ENCODE data around the gene MS4A14. TPM values are rescaled to one million over a fixed set of nuclear protein-coding genes. Genes with fewer than 3 reads are reported as not detected.

Gene MS4A14
- total and polyA plus RNA-seq, 2 of the 4 experiments (the other 2 are of a cell fraction): not detected

GRCh38 chr11:60371854-60372253, 24.4 kb upstream of the MS4A14 start:
- BruUV-seq (replicated peaks): no TSS peak
- dilution Hi-C loops (cut with HindIII; ENCODE audit: low sequenced_read_pairs, unreplicated experiment): no loop called here
- Histone ChIP-seq H3K79me1 (ENCODE audit: low read depth in 1 of 2, low read length in 2 of 2) (no peaks in the 10 kb centered on the region), H3K36me3 (ENCODE audit: control insufficient read depth, insufficient read depth, low read length) (no peaks in the 10 kb centered on the region), H2AFZ (replicated peaks; ENCODE audit: low read length, poor library complexity) (no peak overlapping the region), H3K27me3 (ENCODE audit: control insufficient read depth, insufficient read depth, low read length) (no peaks in the 10 kb centered on the region), H2AK9ac (replicated peaks; ENCODE audit: low read depth, low read length, poor library complexity) (no peak overlapping the region), H4K91ac (ENCODE audit: insufficient read depth, low read depth, low read length) (no peak overlapping the region), H3K4me2 (ENCODE audit: low read depth, low read length) (no peak overlapping the region), H2BK5ac (ENCODE audit: low read depth, low read length, poor library complexity, severe bottlenecking) (no peak overlapping the region), H3K27ac (ENCODE audit: insufficient read depth, low read length) (no peak overlapping the region), H3K23ac (ENCODE audit: low read depth, low read length) (no peak overlapping the region), H2AK5ac (ENCODE audit: low read depth, low read length) (no peak overlapping the region), H4K5ac (ENCODE audit: low read depth, low read length) (no peak overlapping the region), H4K20me1 (ENCODE audit: insufficient read depth, low read length) (no peaks in the 10 kb centered on the region), H3K4me1 (ENCODE audit: control insufficient read depth, insufficient read depth, low read length) (no peaks in the 10 kb centered on the region), H2BK15ac (ENCODE audit: low read depth, low read length) (no peak overlapping the region), H3K4ac (ENCODE audit: low read depth, low read length) (no peak overlapping the region), H3K4me3 (ENCODE audit: insufficient read depth, low read depth, low read length) (no peak overlapping the region), H3K9me1 (ENCODE audit: insufficient read depth, low read length) (no peaks in the 10 kb centered on the region), H3K9me3 (ENCODE audit: control insufficient read depth, insufficient read depth, low read length) (no peaks in the 10 kb centered on the region; the same call in 1 of the 2 replicates), H3K14ac (replicated peaks; ENCODE audit: low read depth, low read length) (no peak overlapping the region), H3K18ac (ENCODE audit: low read depth, low read length) (no peak overlapping the region), H3K9ac (ENCODE audit: low read depth, low read length) (no peak overlapping the region), H3K56ac (ENCODE audit: extremely low read depth, insufficient read depth, low read length) (no peak overlapping the region), H2BK20ac (ENCODE audit: low read depth, low read length) (no peak overlapping the region), H4K8ac (ENCODE audit: low read depth in 2 of 2, low read length in 2 of 2) (no peak overlapping the region), H2BK120ac (ENCODE audit: low read depth, low read length) (no peak overlapping the region)
- in situ Hi-C loops (cut with MboI; ENCODE audit: low sequenced_read_pairs): no loop called here
- WGBS, 2 experiments (ENCODE audit: extremely low coverage in 2 of 2, insufficient read length in 1 of 2): 0% methylated on average over 1 of the region's 1 CpG; no CpG with 5 or more reads in 1 of the 2 experiments
- ATAC-seq (ENCODE audit: low read depth): no peak
- DNase-seq: no peak
- TF ChIP-seq CTCF (conservative IDR thresholded peaks at IDR 0.05; ENCODE audit: low read depth, low read length) (no peak), MAZ (IDR thresholded peaks at IDR 0.05; ENCODE audit: borderline replicate concordance, low read depth, low read length) (no peak), BHLHE40 (IDR thresholded peaks at IDR 0.05; ENCODE audit: low read depth, low read length) (no peak), RFX5 (IDR thresholded peaks at IDR 0.05; ENCODE audit: low read depth, low read length) (no peak), ELK1 (IDR thresholded peaks at IDR 0.05; ENCODE audit: borderline replicate concordance, low read depth, low read length) (no peak), NFE2L2 (IDR thresholded peaks at IDR 0.05; ENCODE audit: low read depth, low read length) (no peak), MXI1 (IDR thresholded peaks at IDR 0.05; ENCODE audit: borderline replicate concordance, low read depth, low read length) (no peak), POLR2A (IDR thresholded peaks at IDR 0.05; ENCODE audit: low read depth, low read length) (no peak), RCOR1 (IDR thresholded peaks at IDR 0.05; ENCODE audit: insufficient replicate concordance, low read length) (no peak), SMC3 (IDR thresholded peaks at IDR 0.05; ENCODE audit: low read depth, low read length) (no peak), MAFK (IDR thresholded peaks at IDR 0.05; ENCODE audit: low read depth, low read length) (no peak), CHD1 (IDR thresholded peaks at IDR 0.05; ENCODE audit: low read depth, low read length) (no peak), FOS (IDR thresholded peaks at IDR 0.05; ENCODE audit: low read depth, low read length) (no peak), RAD21 (IDR thresholded peaks at IDR 0.05; ENCODE audit: low read length) (no peak), CEBPB (IDR thresholded peaks at IDR 0.05; ENCODE audit: low read depth, low read length) (no peak)
- TF ChIP-seq, protein P1, sequence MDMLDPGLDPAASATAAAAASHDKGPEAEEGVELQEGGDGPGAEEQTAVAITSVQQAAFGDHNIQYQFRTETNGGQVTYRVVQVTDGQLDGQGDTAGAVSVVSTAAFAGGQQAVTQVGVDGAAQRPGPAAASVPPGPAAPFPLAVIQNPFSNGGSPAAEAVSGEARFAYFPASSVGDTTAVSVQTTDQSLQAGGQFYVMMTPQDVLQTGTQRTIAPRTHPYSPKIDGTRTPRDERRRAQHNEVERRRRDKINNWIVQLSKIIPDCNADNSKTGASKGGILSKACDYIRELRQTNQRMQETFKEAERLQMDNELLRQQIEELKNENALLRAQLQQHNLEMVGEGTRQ (IDR thresholded peaks at IDR 0.05; ENCODE audit: low read depth, low read length): no peak
- POLR2A ChIA-PET (ENCODE audit: unreplicated experiment): no interaction called here
- intact Hi-C loops (cut with micrococcal nuclease): no loop called here
- CTCF ChIA-PET: interaction anchor here (0.6 kb wide), 1 partner anchor 407 kb away, joined by 3 read pairs; no protein-coding TSS in a partner anchor

Measured in IMR-90 (cell line).